Osteoblast (primary cell): ENCODE measurements around the gene PALLD. TPM values are rescaled to one million over a fixed set of nuclear protein-coding genes. Genes with fewer than 3 reads are reported as not detected.

Experiments used
- DNase-seq: peaks from one replicate; pipeline ENCODE4 v3.0.0; 2011; ENCODE audit warnings: low spot score, mixed read lengths; ENCODE audit not compliant: insufficient read length; ENCODE audit errors: missing footprints
- H2AFZ ChIP-seq: 2 replicates; pipeline ENCODE4 v1.6.0; 2011; ENCODE audit warnings: mild to moderate bottlenecking, low read length
- H3K27ac ChIP-seq: 2 replicates; pipeline ENCODE4 v1.5.1; 2011; ENCODE audit warnings: mild to moderate bottlenecking, low read depth, low read length, moderate library complexity
- H3K27me3 ChIP-seq: 2 replicates; pipeline ENCODE4 v1.6.0; 2012; ENCODE audit warnings: mild to moderate bottlenecking, control low read depth, inconsistent platforms, low read length, moderate library complexity; ENCODE audit not compliant: insufficient read depth
- H3K36me3 ChIP-seq: 2 replicates; pipeline ENCODE4 v1.5.1; 2011; ENCODE audit warnings: mild to moderate bottlenecking, low read length, control low read depth, moderate library complexity; ENCODE audit not compliant: insufficient read depth
- H3K4me1 ChIP-seq: 2 replicates; pipeline ENCODE4 v1.5.1; 2011; ENCODE audit warnings: mild to moderate bottlenecking, low read length, control low read depth, moderate library complexity; ENCODE audit not compliant: insufficient read depth
- H3K4me2 ChIP-seq: 2 replicates; pipeline ENCODE4 v1.6.0; 2011; ENCODE audit warnings: mild to moderate bottlenecking, low read length; ENCODE audit not compliant: insufficient read depth
- H3K4me3 ChIP-seq: fragments of 200-600 bp; sonication (generic); 3 replicates; pipeline ENCODE4 v1.5.1; 2012; ENCODE audit warnings: mild to moderate bottlenecking, low read length, inconsistent platforms; ENCODE audit not compliant: insufficient read depth
- H3K79me2 ChIP-seq: 2 replicates; pipeline ENCODE4 v1.6.0; 2012; ENCODE audit warnings: mild to moderate bottlenecking, low read length, control low read depth, inconsistent platforms; ENCODE audit not compliant: insufficient read depth
- H3K9me3 ChIP-seq: 2 replicates; pipeline ENCODE4 v1.5.1; 2011; ENCODE audit warnings: low read depth, low read length, control low read depth
- H4K20me1 ChIP-seq: 2 replicates; pipeline ENCODE4 v1.6.0; 2012; ENCODE audit warnings: mild to moderate bottlenecking, low read length, control low read depth; ENCODE audit not compliant: insufficient read depth
- CTCF ChIP-seq: IDR thresholded peaks from 2 replicates; pipeline ENCODE4 v1.5.1; 2011; ENCODE audit warnings: mild to moderate bottlenecking, low read depth, low read length, moderate library complexity; ENCODE audit errors: extremely low read depth
- total RNA-seq: library from RNA; depleted of rRNA; stranded (reverse); fragments of >200 nt; gene quantifications from 2 replicates; pipeline ENCODE4 v1.2.3, GENCODE V29; 2012

PALLD gene
- total RNA-seq, 1 donor = 244 TPM

- Histone ChIP-seq H3K9me3 (no peaks in the 10 kb centered on the region), H2AFZ (no peak overlapping the region), H3K36me3 (no peaks in the 10 kb centered on the region), H3K27ac (no peak overlapping the region), H3K4me3 (no peak overlapping the region), H4K20me1 (no peaks in the 10 kb centered on the region), H3K4me2 (no peak overlapping the region), H3K79me2 (no peaks in the 10 kb centered on the region), H3K27me3 (no peaks in the 10 kb centered on the region), H3K4me1 (peaks cover 5% of the 10 kb centered on the region)
- no peak for TF ChIP-seq CTCF
- DNase-seq = no peak
Observed at GRCh38 chr4:168506014-168506413, 9.2 kb downstream of the PALLD start.

GRCh38 chr4:168507178-168507815, 10.4 kb downstream of the PALLD start:
- Histone ChIP-seq H3K4me1 (peaks cover 5% of the 10 kb centered on the region), H3K9me3 (no peaks in the 10 kb centered on the region), H3K79me2 (no peaks in the 10 kb centered on the region), H2AFZ (peak overlapping the region; percentile 1), H3K27me3 (no peaks in the 10 kb centered on the region), H3K36me3 (no peaks in the 10 kb centered on the region), H4K20me1 (no peaks in the 10 kb centered on the region), H3K4me2 (no peak overlapping the region), H3K4me3 (no peak overlapping the region), H3K27ac (no peak overlapping the region)
- DNase-seq = no peak
- TF ChIP-seq CTCF = no peak

GRCh38 chr4:168508683-168509082, 11.8 kb downstream of the PALLD start:
- no peak overlapping the region for H2AFZ ChIP-seq

GRCh38 chr4:168509786-168510185, 12.9 kb downstream of the PALLD start:
- no peaks in the 10 kb centered on the region for H3K36me3 ChIP-seq
- no peak overlapping the region for H3K4me2 ChIP-seq
- H3K9me3 ChIP-seq = no peaks in the 10 kb centered on the region
- no peak for DNase-seq
- TF ChIP-seq CTCF = no peak
- no peaks in the 10 kb centered on the region for H3K79me2 ChIP-seq
- no peak overlapping the region for H2AFZ ChIP-seq
- H4K20me1 ChIP-seq = no peaks in the 10 kb centered on the region
- no peak overlapping the region for H3K4me3 ChIP-seq
- H3K4me1 ChIP-seq = peaks cover 8% of the 10 kb centered on the region
- no peaks in the 10 kb centered on the region for H3K27me3 ChIP-seq
- no peak overlapping the region for H3K27ac ChIP-seq

More at GRCh38 chr4:168508683-168509082, 11.8 kb downstream of the PALLD start:
- Histone ChIP-seq H3K36me3 (no peaks in the 10 kb centered on the region), H3K9me3 (no peaks in the 10 kb centered on the region), H3K27me3 (no peaks in the 10 kb centered on the region), H4K20me1 (no peaks in the 10 kb centered on the region), H3K4me3 (no peak overlapping the region), H3K4me1 (peaks cover 5% of the 10 kb centered on the region), H3K27ac (no peak overlapping the region), H3K79me2 (no peaks in the 10 kb centered on the region), H3K4me2 (no peak overlapping the region)
- DNase-seq = no peak
- no peak for TF ChIP-seq CTCF
